WTC11 (cell line): ENCODE measurements around the gene NT5DC1. TPM values are rescaled to one million over a fixed set of nuclear protein-coding genes. Genes with fewer than 3 reads are reported as not detected.

Experiments
- CREB1 ChIP-seq: sonication (generic); formaldehyde crosslinking; IDR thresholded peaks from 2 replicates; pipeline ENCODE4 v1.8.0; 2023; ENCODE audit warnings: mild to moderate bottlenecking, missing genetic modification reagents
- ERG ChIP-seq: fragments of 250-450 bp; sonication (Bioruptor Pico); IDR thresholded peaks from 2 replicates; pipeline ENCODE4 v1.8.0; 2021; ENCODE audit warnings: mild to moderate bottlenecking
- FOXK1 ChIP-seq: sonication (generic); formaldehyde crosslinking; IDR thresholded peaks from 2 replicates; pipeline ENCODE4 v1.8.0; 2022; ENCODE audit warnings: mild to moderate bottlenecking, moderate library complexity, missing genetic modification reagents
- GRHL2 ChIP-seq: fragments of 250-450 bp; sonication (Bioruptor Pico); IDR thresholded peaks from 2 replicates; pipeline ENCODE4 v1.8.0; 2022; ENCODE audit warnings: mild to moderate bottlenecking, moderate library complexity; ENCODE audit not compliant: insufficient replicate concordance, severe bottlenecking
- HMGXB4 ChIP-seq: sonication (generic); formaldehyde crosslinking; IDR thresholded peaks from 2 replicates; pipeline ENCODE4 v1.8.1; 2023; ENCODE audit warnings: mild to moderate bottlenecking, moderate library complexity, missing genetic modification reagents
- NFYB ChIP-seq: sonication (generic); formaldehyde crosslinking; conservative IDR thresholded peaks from 2 replicates; pipeline ENCODE4 v1.8.0; 2022; ENCODE audit warnings: low read depth, missing genetic modification reagents
- OVOL2 ChIP-seq: fragments of 250-450 bp; sonication (Bioruptor Pico); IDR thresholded peaks from 2 replicates; pipeline ENCODE4 v1.9.0; 2021; ENCODE audit warnings: mild to moderate bottlenecking, borderline replicate concordance
- PRDM15 ChIP-seq: sonication (generic); formaldehyde crosslinking; IDR thresholded peaks from 2 replicates; pipeline ENCODE4 v1.8.0; 2022; ENCODE audit warnings: missing genetic modification reagents
- PREB ChIP-seq: sonication (generic); formaldehyde crosslinking; IDR thresholded peaks from 2 replicates; pipeline ENCODE4 v1.8.1; 2022; ENCODE audit warnings: mild to moderate bottlenecking, missing genetic modification reagents, moderate library complexity, borderline replicate concordance
- SMAD3 ChIP-seq: sonication (generic); formaldehyde crosslinking; IDR thresholded peaks from 2 replicates; pipeline ENCODE4 v1.8.0; 2022; ENCODE audit warnings: missing genetic modification reagents, mild to moderate bottlenecking, borderline replicate concordance
- SMAD4 ChIP-seq: sonication (generic); formaldehyde crosslinking; IDR thresholded peaks from 2 replicates; pipeline ENCODE4 v1.8.0; 2022; ENCODE audit warnings: mild to moderate bottlenecking, missing genetic modification reagents
- TCF7 ChIP-seq: sonication (generic); formaldehyde crosslinking; IDR thresholded peaks from 2 replicates; pipeline ENCODE4 v1.8.0; 2022; ENCODE audit warnings: mild to moderate bottlenecking, low read depth, missing genetic modification reagents, moderate library complexity
- ZBTB43 ChIP-seq: sonication (generic); formaldehyde crosslinking; IDR thresholded peaks from 2 replicates; pipeline ENCODE4 v1.8.1; 2023; ENCODE audit warnings: mild to moderate bottlenecking, missing genetic modification reagents
- ZNF232 ChIP-seq: sonication (generic); formaldehyde crosslinking; IDR thresholded peaks from 2 replicates; pipeline ENCODE4 v1.8.0; 2022; ENCODE audit warnings: mild to moderate bottlenecking, missing genetic modification reagents
- ZNF281 ChIP-seq: sonication (generic); formaldehyde crosslinking; IDR thresholded peaks from 2 replicates; pipeline ENCODE4 v1.8.0; 2023; ENCODE audit warnings: mild to moderate bottlenecking, missing genetic modification reagents
- ZNF423 ChIP-seq: fragments of 250-450 bp; sonication (Bioruptor Pico); IDR thresholded peaks from 2 replicates; pipeline ENCODE4 v2.1.2; 2022; ENCODE audit warnings: mild to moderate bottlenecking, moderate library complexity
- ZNF532 ChIP-seq: fragments of 250-450 bp; sonication (Bioruptor Pico); IDR thresholded peaks from 2 replicates; pipeline ENCODE4 v1.9.0; 2021; ENCODE audit warnings: mild to moderate bottlenecking, borderline replicate concordance
- ZSCAN18 ChIP-seq: fragments of 250-450 bp; sonication (Bioruptor Pico); IDR thresholded peaks from 2 replicates; pipeline ENCODE4 v2.1.2; 2022; ENCODE audit warnings: mild to moderate bottlenecking, moderate library complexity
- total RNA-seq: library from RNA; stranded (reverse); gene quantifications from 3 replicates; pipeline ENCODE4 v1.2.3, GENCODE V29; 2021

The NT5DC1 gene
- total RNA-seq, 1 experiment from 2014 or later = 67.9 TPM

GRCh38 chr6:116279232-116280160, 178.8 kb downstream of the NT5DC1 start, which contains the start of gene TSPYL1 (continued):
- no peak for TF ChIP-seq PRDM15 (CRISPR knock-in tag)
- no peak for TF ChIP-seq ZNF281 (CRISPR knock-in tag)
- no peak for TF ChIP-seq ZNF232
- no peak for TF ChIP-seq ZSCAN18 (CRISPR knock-in tag)
- TF ChIP-seq CREB1 (CRISPR knock-in tag) = no peak
- peak; percentile 65 for TF ChIP-seq HMGXB4 (CRISPR knock-in tag)
- 0 out of 2 replicates have a peak, but pooled peaks have one; percentile 22 for TF ChIP-seq ZBTB43 (CRISPR knock-in tag)
- peak; percentile 43 for TF ChIP-seq FOXK1 (CRISPR knock-in tag)
- TF ChIP-seq GRHL2 (CRISPR knock-in tag) = no peak
- TF ChIP-seq SMAD4 (CRISPR knock-in tag) = 0 out of 2 replicates have a peak, but pooled peaks have one; percentile 23
- no peak for TF ChIP-seq OVOL2 (CRISPR knock-in tag)
- no peak for TF ChIP-seq SMAD3
- TF ChIP-seq ZNF532 (CRISPR knock-in tag) = no peak
- no peak for TF ChIP-seq ZNF423 (CRISPR knock-in tag)
- TF ChIP-seq PREB = 0 out of 2 replicates have a peak, but pooled peaks have one; percentile 49
- no peak for TF ChIP-seq TCF7 (CRISPR knock-in tag)
- no peak for TF ChIP-seq ERG (CRISPR knock-in tag)
- TF ChIP-seq NFYB (CRISPR knock-in tag) = peak; percentile 72
